HG03159 (cell line): Measurements from ENCODE around the gene OXCT1.
"Not testable (repeated sequence)": the region's sequence is repeated elsewhere in the genome, so short reads cannot be mapped to it uniquely, and the experiment has no call there.

ENCODE experiments used
- ATAC-seq: cut with Tn5 transposase; IDR thresholded peaks from one replicate; pipeline ENCODE4 v1.9.1; 2021; ENCODE audit warnings: mild to moderate bottlenecking, moderate library complexity; ENCODE audit not compliant: unreplicated experiment

Gene OXCT1

GRCh38 chr5:41831155-41831554 is 39.1 kb downstream of the OXCT1 start:
- ATAC-seq = peak; percentile 60

DNA sequence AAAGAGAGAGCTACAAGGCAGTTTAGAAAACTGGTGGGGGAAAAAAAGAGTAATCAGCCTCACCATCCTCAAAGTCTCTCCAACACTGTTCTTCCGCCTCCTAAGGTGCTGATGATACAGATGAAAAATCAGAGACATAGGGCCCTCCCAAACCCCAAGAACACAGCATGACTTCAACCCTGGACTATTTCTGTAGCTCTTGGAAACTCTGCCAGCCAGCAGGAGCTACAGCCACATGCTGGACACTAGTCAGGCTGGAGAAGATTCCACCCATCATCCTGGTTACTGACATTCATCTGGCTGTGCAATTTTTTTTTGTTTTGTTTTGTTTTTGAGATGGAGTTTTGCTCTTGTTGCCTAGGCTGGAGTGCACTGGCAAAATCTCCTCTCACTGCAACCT is 42.4 kb downstream of the OXCT1 start:
- no peak for ATAC-seq

- ATAC-seq = no peak
Observed at GRCh38 chr5:41822036-41822435, 48.2 kb downstream of the OXCT1 start.

DNA sequence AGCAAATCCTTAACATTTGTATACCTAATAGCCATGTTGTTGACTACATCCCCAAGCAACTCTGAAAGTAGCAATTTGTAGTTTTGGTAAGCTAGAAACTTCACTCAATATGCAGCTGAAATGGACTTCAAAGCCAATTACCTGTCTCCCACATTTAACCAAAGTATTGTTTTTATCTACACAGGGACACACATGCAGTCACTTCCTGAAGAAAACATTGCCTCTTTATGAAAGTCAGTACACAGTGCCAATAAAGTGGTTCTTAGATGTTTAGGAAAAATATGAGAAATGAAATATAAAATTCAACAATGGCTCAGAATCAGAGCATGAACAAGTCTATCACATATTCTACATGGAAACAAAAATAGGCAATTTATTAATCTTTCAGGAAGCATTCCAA is 49.2 kb downstream of the OXCT1 start:
- no peak for ATAC-seq

DNA sequence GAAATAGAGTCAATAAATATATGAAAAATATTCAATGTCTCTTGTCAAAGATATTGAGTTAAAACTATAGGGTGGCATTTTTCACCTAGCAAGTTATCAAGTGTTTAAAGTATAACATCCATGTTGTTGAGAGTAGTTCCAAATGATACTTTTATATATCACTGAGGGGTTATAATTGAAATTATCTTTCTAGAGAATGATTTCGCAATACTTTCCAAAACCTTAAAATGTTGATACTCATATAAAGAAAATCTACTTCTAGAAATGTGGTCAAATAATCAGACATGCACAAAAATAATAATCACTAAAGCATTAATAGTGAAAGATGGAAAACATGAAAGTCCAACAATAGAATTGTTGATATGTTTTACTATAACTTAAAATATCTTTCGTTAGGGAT is 50.1 kb downstream of the OXCT1 start:
- ATAC-seq = no peak

GRCh38 chr5:41817625-41818301 is 52.5 kb downstream of the OXCT1 start:
- ATAC-seq = no peak

- no peak for ATAC-seq
Observed at GRCh38 chr5:41815663-41816229, 54.5 kb downstream of the OXCT1 start.

DNA sequence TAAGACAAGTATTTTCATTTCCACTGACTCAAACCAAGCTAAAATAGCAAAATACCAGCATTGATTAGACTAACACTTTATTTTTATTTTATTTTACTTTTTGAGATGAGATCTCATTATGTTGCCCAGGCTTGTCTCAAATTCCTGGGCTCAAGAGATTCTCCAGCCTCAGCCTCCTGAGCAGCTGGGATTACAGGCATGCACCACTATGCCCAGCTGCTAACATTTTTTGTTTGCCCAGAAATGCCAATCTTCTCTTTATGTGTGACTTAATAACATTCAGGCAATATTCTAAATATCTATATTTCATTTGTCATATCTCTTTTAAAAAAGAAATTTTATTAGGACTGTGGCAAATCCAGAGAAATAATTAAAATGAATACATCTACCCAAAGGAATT is 55.0 kb downstream of the OXCT1 start:
- ATAC-seq = no peak

- not testable (repeated sequence) for ATAC-seq
Observed at GRCh38 chr5:41814306-41814705, 55.9 kb downstream of the OXCT1 start.

- no peak for ATAC-seq
Observed at GRCh38 chr5:41812156-41812555, 58.1 kb downstream of the OXCT1 start.

GRCh38 chr5:41809128-41809527 is 61.1 kb downstream of the OXCT1 start:
- peak; percentile 58 for ATAC-seq

- no peak for ATAC-seq
Observed at GRCh38 chr5:41808294-41808693, 61.9 kb downstream of the OXCT1 start.

DNA sequence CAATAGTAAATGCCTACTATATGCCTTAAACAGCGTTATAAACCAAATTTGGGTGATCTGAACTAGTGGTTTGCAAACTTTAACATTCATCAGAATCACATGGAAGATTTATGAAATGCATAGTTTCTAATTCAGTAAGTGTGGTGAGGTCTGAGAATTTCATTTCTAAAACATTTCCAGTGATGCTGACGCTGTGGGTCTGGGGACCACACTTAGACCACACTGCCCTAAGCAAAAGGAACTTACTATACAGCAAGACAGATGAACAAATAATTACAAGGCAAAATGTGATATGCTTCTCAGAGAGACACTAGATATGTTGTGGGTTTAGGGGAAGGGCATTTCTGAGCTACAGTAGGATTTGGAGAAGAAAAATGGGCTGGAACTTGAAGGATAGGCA is 72.6 kb downstream of the OXCT1 start:
- ATAC-seq = no peak

DNA sequence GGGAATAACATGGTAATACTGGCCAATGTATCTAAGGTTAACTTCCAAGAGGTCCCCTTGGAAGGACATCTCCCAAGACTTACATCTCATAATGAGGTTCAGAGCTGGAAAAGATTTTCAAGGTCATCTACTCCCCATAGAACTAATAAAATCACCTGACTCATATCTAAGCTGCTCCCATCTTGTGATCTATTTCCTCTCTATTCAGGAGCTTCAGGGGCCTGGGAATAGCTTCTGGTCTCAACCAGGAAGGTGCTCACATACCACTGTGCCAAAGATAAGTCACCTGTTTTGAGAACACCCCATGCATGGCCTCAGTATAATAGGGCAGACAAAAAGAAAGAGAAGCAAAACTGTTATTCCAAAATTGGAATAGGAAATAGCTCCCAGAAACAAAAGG is 74.2 kb downstream of the OXCT1 start:
- no peak for ATAC-seq

- ATAC-seq = no peak
Observed at GRCh38 chr5:41795125-41795524, 75.1 kb downstream of the OXCT1 start.

DNA sequence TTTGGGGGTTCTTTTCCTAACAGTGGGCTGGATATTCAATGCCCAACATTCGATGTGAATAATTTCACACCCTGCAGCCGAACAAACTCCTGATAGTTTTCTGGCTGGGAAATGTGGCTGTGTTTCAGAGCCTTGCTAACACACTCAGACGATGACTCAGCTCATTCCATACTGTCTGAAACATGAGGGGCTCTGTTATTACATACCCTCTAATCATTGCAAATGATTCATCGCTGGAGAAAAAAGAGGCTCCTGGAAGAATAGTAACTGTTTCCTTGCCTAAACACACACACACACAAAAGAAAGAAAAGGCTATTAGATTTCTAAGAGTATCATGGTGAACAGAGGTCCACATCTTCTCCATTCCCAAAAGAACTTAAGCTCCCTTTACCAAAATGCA is 75.8 kb downstream of the OXCT1 start:
- ATAC-seq = no peak

DNA sequence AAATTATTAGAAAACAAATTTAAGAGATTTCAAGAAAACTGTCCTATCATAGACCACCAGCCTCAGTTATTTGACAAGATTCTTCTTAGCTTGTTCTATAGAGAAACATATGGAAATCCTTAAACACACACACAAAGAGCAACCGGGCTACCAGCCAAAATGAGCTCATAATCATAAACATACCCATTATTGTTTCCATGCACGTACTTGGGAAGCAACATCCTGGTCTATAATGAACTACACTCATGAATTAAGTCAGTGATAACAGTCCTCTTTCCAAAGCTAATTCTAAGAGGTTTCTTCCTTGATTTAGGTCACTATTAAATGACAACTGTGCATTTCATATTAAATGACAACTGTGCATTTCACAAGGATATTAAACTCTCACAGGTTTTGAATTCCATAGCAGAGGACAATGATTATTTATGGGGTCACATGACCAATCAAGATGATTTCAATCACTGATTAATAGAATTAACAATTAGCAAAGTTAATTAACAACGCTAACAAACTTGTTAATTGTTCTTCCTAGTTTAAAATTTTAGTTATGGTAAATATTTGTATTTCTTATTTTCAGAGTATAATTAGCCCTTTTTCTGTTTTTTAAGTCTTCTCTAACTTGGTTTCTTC is 77.0 kb downstream of the OXCT1 start:
- ATAC-seq = no peak

DNA sequence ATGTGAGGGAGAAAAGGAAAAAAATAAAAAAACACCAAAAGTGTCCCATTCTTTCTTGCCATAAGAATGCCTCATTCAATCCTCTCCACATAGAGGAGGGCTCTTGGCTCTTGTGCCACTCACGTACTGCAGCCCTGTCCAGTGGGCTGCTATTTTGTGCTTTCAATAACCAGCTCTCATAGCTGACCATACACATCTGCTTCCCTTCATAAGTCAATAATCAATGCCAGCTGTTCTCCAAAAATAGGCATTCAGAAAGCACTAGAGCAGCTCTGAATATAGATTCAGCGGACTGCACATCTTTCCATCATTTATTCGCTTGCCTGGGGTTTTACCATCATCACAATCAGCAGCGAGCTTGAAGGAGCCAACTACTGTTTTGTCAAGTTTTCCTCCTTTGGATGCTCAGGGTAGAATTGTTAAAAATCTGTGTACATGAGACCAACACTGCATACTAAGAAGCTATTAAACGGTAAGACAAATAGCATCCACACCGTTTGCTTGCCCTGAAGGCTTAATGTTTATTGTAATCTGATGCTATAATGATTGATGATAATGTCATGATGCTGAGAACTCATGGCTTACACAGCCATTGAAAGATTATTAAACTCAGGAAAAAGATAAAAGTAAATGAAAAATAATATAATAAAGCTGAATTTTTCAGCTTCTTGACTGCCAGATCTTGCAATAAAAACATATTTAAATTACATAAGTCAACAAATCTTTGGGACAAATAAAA is 80.0 kb downstream of the OXCT1 start:
- no peak for ATAC-seq

DNA sequence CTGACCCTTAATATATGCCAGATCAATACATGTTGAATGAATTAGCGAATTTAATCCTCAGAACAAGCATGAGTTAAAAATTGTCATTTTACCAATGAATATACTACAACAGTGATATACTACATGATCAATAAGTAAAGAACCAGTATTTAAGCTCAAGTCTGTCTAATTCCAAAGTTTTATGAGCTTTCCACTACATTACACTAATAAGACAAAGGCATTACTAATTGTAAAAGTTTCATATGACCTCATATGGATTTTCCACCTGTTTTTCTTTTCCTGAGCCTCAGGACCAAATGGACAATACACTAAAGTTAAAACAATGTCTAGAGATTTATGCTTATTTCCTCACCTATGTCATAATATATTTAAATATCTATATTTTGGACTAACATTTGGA is 80.8 kb downstream of the OXCT1 start:
- no peak for ATAC-seq

GRCh38 chr5:41788941-41789368 is 81.3 kb downstream of the OXCT1 start:
- ATAC-seq = no peak

DNA sequence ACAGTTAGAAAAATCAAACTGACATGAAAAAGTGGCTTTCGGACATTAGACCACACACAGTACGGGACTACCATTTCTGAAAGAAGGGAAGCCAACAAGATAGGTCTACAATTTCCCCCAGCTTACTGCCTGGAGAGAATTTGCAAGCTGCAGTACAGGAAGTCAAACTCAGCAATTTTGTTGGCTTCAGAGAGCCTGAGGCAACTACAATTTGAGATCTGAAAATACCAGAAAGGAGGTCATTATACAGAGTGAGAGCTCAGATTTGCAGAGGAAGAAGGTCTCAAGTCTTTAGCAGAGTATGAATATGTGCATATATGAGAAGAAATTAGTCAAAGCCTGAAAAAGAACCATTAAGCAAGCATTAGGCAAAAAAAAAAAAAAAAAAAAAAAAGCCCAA is 83.0 kb downstream of the OXCT1 start:
- ATAC-seq = no peak

DNA sequence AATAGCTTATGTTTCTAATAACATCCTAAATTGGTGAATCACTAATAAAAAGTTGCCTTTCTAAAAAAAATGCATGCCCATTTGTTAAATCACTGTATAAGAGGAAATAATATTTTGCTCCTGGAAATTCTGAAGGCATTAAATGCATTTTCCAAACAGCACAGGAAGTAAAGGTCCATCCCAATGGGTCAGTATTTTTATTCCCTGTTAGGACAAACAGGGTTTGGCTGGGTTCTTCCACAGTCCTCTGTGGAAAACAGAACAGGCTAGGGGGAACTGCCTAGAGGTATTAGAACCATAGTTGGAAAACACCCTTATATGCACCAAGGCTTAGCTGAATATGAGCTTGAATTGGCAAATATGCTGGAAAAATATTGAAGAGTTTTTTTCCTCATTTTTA is 85.2 kb downstream of the OXCT1 start:
- no peak for ATAC-seq
